GM10266 (cell line): ENCODE measurements around the gene TPK1.

Experiments
- DNase-seq: peaks from one replicate; pipeline ENCODE4 v3.0.0; 2012; ENCODE audit errors: extremely low spot score
- TF ChIP-seq, protein P1 (sequence below): IDR thresholded peaks from 2 replicates; pipeline ENCODE4 v1.5.1; 2012; ENCODE audit warnings: mild to moderate bottlenecking, low read depth; ENCODE audit not compliant: control insufficient read depth, insufficient read depth; ENCODE audit errors: missing control alignments

TPK1 gene

DNA sequence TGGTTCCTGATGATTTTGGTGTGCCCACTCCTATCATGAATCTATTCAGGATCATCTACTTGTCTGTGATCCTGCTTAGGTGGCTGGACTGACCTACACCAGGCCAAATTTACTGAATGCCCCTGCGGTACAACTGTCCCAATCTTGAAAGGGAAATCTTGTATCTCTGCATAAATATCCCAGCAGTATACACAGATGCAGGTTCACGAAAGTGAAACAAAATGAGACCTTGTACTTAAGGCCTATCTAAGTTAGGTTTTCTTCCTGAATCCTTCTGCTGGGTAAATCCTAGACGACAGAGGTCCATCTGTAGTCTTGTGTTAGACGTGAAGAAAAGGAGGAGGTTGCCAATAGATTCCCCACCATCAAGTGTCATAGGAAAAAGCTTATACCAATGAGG lies 346.9 kb downstream of the TPK1 start:
- no peak for DNase-seq
- TF ChIP-seq, protein P1, sequence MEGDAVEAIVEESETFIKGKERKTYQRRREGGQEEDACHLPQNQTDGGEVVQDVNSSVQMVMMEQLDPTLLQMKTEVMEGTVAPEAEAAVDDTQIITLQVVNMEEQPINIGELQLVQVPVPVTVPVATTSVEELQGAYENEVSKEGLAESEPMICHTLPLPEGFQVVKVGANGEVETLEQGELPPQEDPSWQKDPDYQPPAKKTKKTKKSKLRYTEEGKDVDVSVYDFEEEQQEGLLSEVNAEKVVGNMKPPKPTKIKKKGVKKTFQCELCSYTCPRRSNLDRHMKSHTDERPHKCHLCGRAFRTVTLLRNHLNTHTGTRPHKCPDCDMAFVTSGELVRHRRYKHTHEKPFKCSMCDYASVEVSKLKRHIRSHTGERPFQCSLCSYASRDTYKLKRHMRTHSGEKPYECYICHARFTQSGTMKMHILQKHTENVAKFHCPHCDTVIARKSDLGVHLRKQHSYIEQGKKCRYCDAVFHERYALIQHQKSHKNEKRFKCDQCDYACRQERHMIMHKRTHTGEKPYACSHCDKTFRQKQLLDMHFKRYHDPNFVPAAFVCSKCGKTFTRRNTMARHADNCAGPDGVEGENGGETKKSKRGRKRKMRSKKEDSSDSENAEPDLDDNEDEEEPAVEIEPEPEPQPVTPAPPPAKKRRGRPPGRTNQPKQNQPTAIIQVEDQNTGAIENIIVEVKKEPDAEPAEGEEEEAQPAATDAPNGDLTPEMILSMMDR, result no peak

GRCh38 chr7:144487901-144488300 lies 348.0 kb downstream of the TPK1 start:
- DNase-seq, result no peak
- TF ChIP-seq, protein P1, result no peak

DNA sequence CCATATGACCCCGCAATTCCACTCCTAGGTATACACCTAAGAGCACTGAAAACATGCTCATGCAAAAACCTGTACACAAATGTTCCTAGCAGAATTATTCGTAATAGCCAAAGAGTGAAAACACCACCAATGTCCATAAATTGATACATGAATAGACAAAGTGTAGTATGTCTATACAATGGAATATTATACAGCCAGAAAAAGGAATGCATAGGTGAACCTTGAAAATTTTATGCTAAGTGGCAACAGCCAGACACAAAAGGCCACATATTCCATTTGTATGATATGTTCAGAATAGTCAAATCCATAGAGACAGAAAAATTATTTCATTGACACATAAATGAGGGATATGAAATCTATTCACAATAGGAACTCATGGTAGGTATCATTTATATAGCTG lies 351.4 kb downstream of the TPK1 start:
- TF ChIP-seq, protein P1, result no peak

DNA sequence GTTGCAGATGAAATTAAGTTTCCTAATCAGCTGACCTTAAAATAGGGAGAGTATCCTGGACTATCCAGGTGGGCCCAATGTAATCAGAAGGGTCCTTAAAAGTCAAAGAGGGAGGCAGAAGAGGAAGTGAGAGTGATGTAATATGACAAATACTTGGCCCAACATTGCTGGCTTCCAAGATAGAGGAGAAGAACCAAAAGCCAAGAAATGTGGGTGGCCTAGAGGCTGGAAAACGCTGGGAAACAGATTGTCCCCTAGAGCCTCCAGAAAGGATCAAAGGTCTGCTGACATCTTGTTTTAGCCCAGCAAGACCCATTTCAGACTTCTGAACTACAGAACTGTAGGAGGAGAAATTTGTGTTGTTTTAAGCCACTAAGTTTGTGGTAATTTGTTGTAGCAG lies 352.7 kb downstream of the TPK1 start:
- DNase-seq, result no peak
- TF ChIP-seq, protein P1, result no peak

More for the DNA sequence above, 351.4 kb downstream of the TPK1 start:
- DNase-seq, result no peak

- TF ChIP-seq, protein P1, result no peak
- DNase-seq, result no peak
These were observed 354.0 kb downstream of the TPK1 start for GRCh38 chr7:144481833-144482232.

- TF ChIP-seq, protein P1, result no peak
These were observed 358.5 kb downstream of the TPK1 start for GRCh38 chr7:144477348-144477747.

GRCh38 chr7:144474800-144475615 lies 360.8 kb downstream of the TPK1 start:
- DNase-seq, result no peak

More at GRCh38 chr7:144477348-144477747, 358.5 kb downstream of the TPK1 start:
- no peak for DNase-seq

More at GRCh38 chr7:144474800-144475615, 360.8 kb downstream of the TPK1 start:
- TF ChIP-seq, protein P1, result no peak
